Heart left ventricle (tissue), 13 donors: ENCODE data around the gene CFTR.

Source experiments
- POLR2A ChIP-seq, 2 donors: fragments of 450-650 bp; IDR thresholded peaks; one replicate each; pipeline ENCODE4 v1.6.1; 2017; ENCODE audit warnings: antibody characterized with exemption in 2 of 2, mild to moderate bottlenecking in 2 of 2, moderate library complexity in 2 of 2
- TF ChIP-seq, protein P1 (sequence below), 12 donors: fragments of 200-600 bp; sonication (generic) in 4 of 12; IDR thresholded peaks; one replicate each; pipeline versions ENCODE4 v1.5.0 to v1.8.0; 2018 to 2022; ENCODE audit warnings: antibody characterized with exemption in 12 of 12, mild to moderate bottlenecking in 5 of 12
- donor health status: ischemic (EF 13 %, LVEDD 7.1; RV severe dilation, severe dysfunction).
- donor health status: DM: no; HTN: yes; CAD: no.
- donor health status: DM: no; HTN: no; CAD: no.
- donor health status: ischemic (EF 25% LVEDD 6.9; RV normal size, moderate dysfunction).
- donor health status: ischemic (EF 25% LVEDD 5.7; RV mildly dilated, moderate dysfunction).
- donor health status: ischemic (EF 35%, LVEDD 5.7; RV mildly dilated, moderate dysfunction).
- donor health status: nonischemic (EF 11% LVEDD 7.7; RV severe dilation, severe dysfunction).
- donor health status: DM: yes; HTN: yes; CAD: no.
- donor health status: PGD.
- donor health status: ischemic (EF 29% LVEDD 5.4; RV normal size, mild dysfunction).
- donor health status: nonischemic (EF 23%, LVEDD 6.1; RV moderate dilation, normal function).

GRCh38 chr7:117480055-117480362 is 184 bp downstream of the CFTR start:
- TF ChIP-seq POLR2A (IDR thresholded peaks at IDR 0.05), result no peak
- TF ChIP-seq, protein P1, sequence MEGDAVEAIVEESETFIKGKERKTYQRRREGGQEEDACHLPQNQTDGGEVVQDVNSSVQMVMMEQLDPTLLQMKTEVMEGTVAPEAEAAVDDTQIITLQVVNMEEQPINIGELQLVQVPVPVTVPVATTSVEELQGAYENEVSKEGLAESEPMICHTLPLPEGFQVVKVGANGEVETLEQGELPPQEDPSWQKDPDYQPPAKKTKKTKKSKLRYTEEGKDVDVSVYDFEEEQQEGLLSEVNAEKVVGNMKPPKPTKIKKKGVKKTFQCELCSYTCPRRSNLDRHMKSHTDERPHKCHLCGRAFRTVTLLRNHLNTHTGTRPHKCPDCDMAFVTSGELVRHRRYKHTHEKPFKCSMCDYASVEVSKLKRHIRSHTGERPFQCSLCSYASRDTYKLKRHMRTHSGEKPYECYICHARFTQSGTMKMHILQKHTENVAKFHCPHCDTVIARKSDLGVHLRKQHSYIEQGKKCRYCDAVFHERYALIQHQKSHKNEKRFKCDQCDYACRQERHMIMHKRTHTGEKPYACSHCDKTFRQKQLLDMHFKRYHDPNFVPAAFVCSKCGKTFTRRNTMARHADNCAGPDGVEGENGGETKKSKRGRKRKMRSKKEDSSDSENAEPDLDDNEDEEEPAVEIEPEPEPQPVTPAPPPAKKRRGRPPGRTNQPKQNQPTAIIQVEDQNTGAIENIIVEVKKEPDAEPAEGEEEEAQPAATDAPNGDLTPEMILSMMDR (IDR thresholded peaks at IDR 0.05), result no peak
